Body of pancreas (tissue), 4 donors: ENCODE measurements around the gene RASGRF2.

ENCODE experiments used
- CTCF ChIP-seq, 7 experiments: fragments of 450-650 bp in 4 of 7; fragments of 200-600 bp in 3 of 7; sonication (generic) in 3 of 7; IDR thresholded peaks; one replicate each; pipeline ENCODE4 v1.5.1; 2016 to 2019; ENCODE audit warnings: antibody characterized with exemption in 7 of 7
- POLR2A ChIP-seq, 3 donors: fragments of 450-650 bp; IDR thresholded peaks; one replicate each; pipeline ENCODE4 v1.6.1; 2016; ENCODE audit warnings: antibody characterized with exemption in 3 of 3, mild to moderate bottlenecking in 2 of 3

- TF ChIP-seq CTCF (IDR thresholded peaks at IDR 0.05), result no peak
- TF ChIP-seq POLR2A (IDR thresholded peaks at IDR 0.05), result no peak
These were observed 46.9 kb downstream of the RASGRF2 start for GRCh38 chr5:81006947-81007636.
